ENCODE data around the gene FAU. TPM values are rescaled to one million over a fixed set of nuclear protein-coding genes. Genes with fewer than 3 reads are reported as not detected.

The FAU gene
- total and polyA plus RNA-seq, 9 of the 15 experiments (the other 6 are each of a cell fraction or from before 2014, with no cell fraction given): 433 to 1,827 (median 942) TPM

DNA sequence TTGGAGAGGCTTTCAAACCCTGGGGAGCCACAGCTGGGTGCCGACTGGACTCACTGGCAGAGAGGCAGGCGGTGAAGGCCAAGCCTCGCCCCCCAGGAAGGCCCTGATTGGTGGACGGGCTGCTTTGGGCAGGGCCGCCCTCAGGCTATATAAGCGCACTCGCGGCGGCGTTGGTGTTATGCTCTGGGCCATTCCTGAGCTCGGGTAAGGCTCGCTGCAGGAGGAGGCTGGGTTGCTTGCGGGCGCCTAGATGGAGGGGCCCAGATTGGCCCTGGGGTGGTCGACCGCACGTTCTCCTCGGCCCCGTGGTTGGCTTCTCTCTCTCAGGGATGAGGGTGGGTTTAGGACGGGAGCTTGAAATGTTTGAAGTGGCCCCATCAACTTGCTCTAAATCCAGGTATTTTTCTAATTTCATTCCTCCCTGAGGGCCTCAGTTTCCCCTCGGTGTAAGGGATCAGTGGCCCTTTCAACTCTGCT is 48.2 kb upstream of the FAU start, which contains the start of gene SPDYC (continued):
- TF ChIP-seq, protein P1, sequence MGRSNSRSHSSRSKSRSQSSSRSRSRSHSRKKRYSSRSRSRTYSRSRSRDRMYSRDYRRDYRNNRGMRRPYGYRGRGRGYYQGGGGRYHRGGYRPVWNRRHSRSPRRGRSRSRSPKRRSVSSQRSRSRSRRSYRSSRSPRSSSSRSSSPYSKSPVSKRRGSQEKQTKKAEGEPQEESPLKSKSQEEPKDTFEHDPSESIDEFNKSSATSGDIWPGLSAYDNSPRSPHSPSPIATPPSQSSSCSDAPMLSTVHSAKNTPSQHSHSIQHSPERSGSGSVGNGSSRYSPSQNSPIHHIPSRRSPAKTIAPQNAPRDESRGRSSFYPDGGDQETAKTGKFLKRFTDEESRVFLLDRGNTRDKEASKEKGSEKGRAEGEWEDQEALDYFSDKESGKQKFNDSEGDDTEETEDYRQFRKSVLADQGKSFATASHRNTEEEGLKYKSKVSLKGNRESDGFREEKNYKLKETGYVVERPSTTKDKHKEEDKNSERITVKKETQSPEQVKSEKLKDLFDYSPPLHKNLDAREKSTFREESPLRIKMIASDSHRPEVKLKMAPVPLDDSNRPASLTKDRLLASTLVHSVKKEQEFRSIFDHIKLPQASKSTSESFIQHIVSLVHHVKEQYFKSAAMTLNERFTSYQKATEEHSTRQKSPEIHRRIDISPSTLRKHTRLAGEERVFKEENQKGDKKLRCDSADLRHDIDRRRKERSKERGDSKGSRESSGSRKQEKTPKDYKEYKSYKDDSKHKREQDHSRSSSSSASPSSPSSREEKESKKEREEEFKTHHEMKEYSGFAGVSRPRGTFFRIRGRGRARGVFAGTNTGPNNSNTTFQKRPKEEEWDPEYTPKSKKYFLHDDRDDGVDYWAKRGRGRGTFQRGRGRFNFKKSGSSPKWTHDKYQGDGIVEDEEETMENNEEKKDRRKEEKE (IDR thresholded peaks at IDR 0.05; ENCODE audit: borderline replicate concordance in 1 of 2, control insufficient read depth in 1 of 2, low read depth in 2 of 2, low read length in 1 of 2): no peak
- TF ChIP-seq ZKSCAN8 (CRISPR knock-in tag; IDR thresholded peaks at IDR 0.05): 0 out of 2 replicates have a peak, but pooled peaks have one; percentile 11
- TF ChIP-seq ZNF165 (CRISPR knock-in tag; IDR thresholded peaks at IDR 0.05; ENCODE audit: borderline replicate concordance): no peak
- TF ChIP-seq MTA2 (IDR thresholded peaks at IDR 0.05; ENCODE audit: low read depth): no peak
- TF ChIP-seq, protein P2, sequence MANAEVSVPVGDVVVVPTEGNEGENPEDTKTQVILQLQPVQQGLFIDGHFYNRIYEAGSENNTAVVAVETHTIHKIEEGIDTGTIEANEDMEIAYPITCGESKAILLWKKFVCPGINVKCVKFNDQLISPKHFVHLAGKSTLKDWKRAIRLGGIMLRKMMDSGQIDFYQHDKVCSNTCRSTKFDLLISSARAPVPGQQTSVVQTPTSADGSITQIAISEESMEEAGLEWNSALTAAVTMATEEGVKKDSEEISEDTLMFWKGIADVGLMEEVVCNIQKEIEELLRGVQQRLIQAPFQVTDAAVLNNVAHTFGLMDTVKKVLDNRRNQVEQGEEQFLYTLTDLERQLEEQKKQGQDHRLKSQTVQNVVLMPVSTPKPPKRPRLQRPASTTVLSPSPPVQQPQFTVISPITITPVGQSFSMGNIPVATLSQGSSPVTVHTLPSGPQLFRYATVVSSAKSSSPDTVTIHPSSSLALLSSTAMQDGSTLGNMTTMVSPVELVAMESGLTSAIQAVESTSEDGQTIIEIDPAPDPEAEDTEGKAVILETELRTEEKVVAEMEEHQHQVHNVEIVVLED (CRISPR knock-in tag; IDR thresholded peaks at IDR 0.05): no peak
- TF ChIP-seq HDAC1 (IDR thresholded peaks at IDR 0.05): peak in 1 of 2 experiments; percentile 33; a peak in 1 of 4 replicates
- peak; percentile 63; the same call in 1 of the 2 replicates for TF ChIP-seq TAF7 (tag; IDR thresholded peaks at IDR 0.05)
- TF ChIP-seq CXXC5 (CRISPR knock-in tag; IDR thresholded peaks at IDR 0.05): peak; percentile 52; the same call in 1 of the 2 replicates
- TF ChIP-seq, protein P3, sequence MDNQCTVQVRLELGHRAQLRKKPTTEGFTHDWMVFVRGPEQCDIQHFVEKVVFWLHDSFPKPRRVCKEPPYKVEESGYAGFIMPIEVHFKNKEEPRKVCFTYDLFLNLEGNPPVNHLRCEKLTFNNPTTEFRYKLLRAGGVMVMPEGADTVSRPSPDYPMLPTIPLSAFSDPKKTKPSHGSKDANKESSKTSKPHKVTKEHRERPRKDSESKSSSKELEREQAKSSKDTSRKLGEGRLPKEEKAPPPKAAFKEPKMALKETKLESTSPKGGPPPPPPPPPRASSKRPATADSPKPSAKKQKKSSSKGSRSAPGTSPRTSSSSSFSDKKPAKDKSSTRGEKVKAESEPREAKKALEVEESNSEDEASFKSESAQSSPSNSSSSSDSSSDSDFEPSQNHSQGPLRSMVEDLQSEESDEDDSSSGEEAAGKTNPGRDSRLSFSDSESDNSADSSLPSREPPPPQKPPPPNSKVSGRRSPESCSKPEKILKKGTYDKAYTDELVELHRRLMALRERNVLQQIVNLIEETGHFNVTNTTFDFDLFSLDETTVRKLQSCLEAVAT (IDR thresholded peaks at IDR 0.05): peak in 1 of 2 experiments; percentile 59; a peak in 1 of 4 replicates
- TF ChIP-seq, protein P4, sequence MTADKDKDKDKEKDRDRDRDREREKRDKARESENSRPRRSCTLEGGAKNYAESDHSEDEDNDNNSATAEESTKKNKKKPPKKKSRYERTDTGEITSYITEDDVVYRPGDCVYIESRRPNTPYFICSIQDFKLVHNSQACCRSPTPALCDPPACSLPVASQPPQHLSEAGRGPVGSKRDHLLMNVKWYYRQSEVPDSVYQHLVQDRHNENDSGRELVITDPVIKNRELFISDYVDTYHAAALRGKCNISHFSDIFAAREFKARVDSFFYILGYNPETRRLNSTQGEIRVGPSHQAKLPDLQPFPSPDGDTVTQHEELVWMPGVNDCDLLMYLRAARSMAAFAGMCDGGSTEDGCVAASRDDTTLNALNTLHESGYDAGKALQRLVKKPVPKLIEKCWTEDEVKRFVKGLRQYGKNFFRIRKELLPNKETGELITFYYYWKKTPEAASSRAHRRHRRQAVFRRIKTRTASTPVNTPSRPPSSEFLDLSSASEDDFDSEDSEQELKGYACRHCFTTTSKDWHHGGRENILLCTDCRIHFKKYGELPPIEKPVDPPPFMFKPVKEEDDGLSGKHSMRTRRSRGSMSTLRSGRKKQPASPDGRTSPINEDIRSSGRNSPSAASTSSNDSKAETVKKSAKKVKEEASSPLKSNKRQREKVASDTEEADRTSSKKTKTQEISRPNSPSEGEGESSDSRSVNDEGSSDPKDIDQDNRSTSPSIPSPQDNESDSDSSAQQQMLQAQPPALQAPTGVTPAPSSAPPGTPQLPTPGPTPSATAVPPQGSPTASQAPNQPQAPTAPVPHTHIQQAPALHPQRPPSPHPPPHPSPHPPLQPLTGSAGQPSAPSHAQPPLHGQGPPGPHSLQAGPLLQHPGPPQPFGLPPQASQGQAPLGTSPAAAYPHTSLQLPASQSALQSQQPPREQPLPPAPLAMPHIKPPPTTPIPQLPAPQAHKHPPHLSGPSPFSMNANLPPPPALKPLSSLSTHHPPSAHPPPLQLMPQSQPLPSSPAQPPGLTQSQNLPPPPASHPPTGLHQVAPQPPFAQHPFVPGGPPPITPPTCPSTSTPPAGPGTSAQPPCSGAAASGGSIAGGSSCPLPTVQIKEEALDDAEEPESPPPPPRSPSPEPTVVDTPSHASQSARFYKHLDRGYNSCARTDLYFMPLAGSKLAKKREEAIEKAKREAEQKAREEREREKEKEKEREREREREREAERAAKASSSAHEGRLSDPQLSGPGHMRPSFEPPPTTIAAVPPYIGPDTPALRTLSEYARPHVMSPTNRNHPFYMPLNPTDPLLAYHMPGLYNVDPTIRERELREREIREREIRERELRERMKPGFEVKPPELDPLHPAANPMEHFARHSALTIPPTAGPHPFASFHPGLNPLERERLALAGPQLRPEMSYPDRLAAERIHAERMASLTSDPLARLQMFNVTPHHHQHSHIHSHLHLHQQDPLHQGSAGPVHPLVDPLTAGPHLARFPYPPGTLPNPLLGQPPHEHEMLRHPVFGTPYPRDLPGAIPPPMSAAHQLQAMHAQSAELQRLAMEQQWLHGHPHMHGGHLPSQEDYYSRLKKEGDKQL (CRISPR knock-in tag; IDR thresholded peaks at IDR 0.05; ENCODE audit: borderline replicate concordance): no peak
- TF ChIP-seq TBL1XR1 (IDR thresholded peaks at IDR 0.05; ENCODE audit: low read length in 2 of 2): peak in 1 of 2 experiments; percentile 12; a peak in 1 of 4 replicates
- TF ChIP-seq HLTF (IDR thresholded peaks at IDR 0.05): no peak
- no peak for TF ChIP-seq RBM34 (IDR thresholded peaks at IDR 0.05; ENCODE audit: borderline replicate concordance, insufficient read depth, low read length)
- peak; percentile 91 for TF ChIP-seq ZFX (CRISPR knock-in tag; IDR thresholded peaks at IDR 0.05)
- TF ChIP-seq RBFOX2 (IDR thresholded peaks at IDR 0.05; ENCODE audit: low read depth, low read length): peak; percentile 100
